GM19238 (cell line): ENCODE data around the gene ANKRD23.
"Not testable (repeated sequence)": the region's sequence is repeated elsewhere in the genome, so short reads cannot be mapped to it uniquely, and the experiment has no call there.

ENCODE experiments used
- DNase-seq: peaks from one replicate; pipeline ENCODE4 v3.0.0; 2011; ENCODE audit warnings: low spot score; ENCODE audit not compliant: insufficient read length

ANKRD23 gene

GRCh38 chr2:96816836-96817702 lies 26.8 kb downstream of the ANKRD23 start:
- peak; percentile 32 for DNase-seq

- DNase-seq, result peak; percentile 100
Measured at GRCh38 chr2:96816127-96816835, 27.5 kb downstream of the ANKRD23 start, which contains the start of gene CNNM3. Gene CNNM3 (plus strand): TSS chr2:96816268. CDS start chr2:96816278, 10 bp downstream.

GRCh38 chr2:96815326-96816126 lies 28.3 kb downstream of the ANKRD23 start:
- peak; percentile 49 for DNase-seq

GRCh38 chr2:96813656-96814055 lies 30.2 kb downstream of the ANKRD23 start:
- no peak for DNase-seq

GRCh38 chr2:96811917-96812316 lies 31.9 kb downstream of the ANKRD23 start:
- no peak for DNase-seq

GRCh38 chr2:96810783-96811192 lies 33.0 kb downstream of the ANKRD23 start:
- no peak for DNase-seq

- DNase-seq, result no peak
Measured at GRCh38 chr2:96809951-96810782, 33.7 kb downstream of the ANKRD23 start.

GRCh38 chr2:96809216-96809882 lies 34.5 kb downstream of the ANKRD23 start:
- DNase-seq, result no peak

GRCh38 chr2:96808176-96808837 lies 35.5 kb downstream of the ANKRD23 start:
- DNase-seq, result no peak

GRCh38 chr2:96807127-96807471 lies 36.7 kb downstream of the ANKRD23 start:
- no peak for DNase-seq

GRCh38 chr2:96806468-96807126 lies 37.2 kb downstream of the ANKRD23 start:
- DNase-seq, result peak; percentile 59

GRCh38 chr2:96805946-96806345 lies 37.9 kb downstream of the ANKRD23 start:
- DNase-seq, result not testable (repeated sequence)

- no peak for DNase-seq
Measured at GRCh38 chr2:96804986-96805385, 38.8 kb downstream of the ANKRD23 start.

GRCh38 chr2:96802721-96803120 lies 41.1 kb downstream of the ANKRD23 start:
- no peak for DNase-seq

GRCh38 chr2:96801786-96802595 lies 41.8 kb downstream of the ANKRD23 start:
- DNase-seq, result peak; percentile 48

GRCh38 chr2:96801005-96801785 lies 42.6 kb downstream of the ANKRD23 start:
- peak; percentile 85 for DNase-seq
